Cardiac muscle cell (in vitro differentiated cells and primary cell): ENCODE measurements around the gene STARD8. TPM values are rescaled to one million over a fixed set of nuclear protein-coding genes. Genes with fewer than 3 reads are reported as not detected.

Experiments
- DNase-seq, 2 donors: peaks; one replicate each; pipeline versions ENCODE4 v3.0.0 to v3.0.0-alpha.2; 2010 to 2017; ENCODE audit warnings: low read depth in 1 of 2, low spot score in 1 of 2
- H3K27ac ChIP-seq: fragments of 200-600 bp; sonication (generic); 2 replicates; pipeline ENCODE4 v1.5.1; 2016
- H3K27me3 ChIP-seq: fragments of 200-600 bp; sonication (generic); 2 replicates; pipeline ENCODE4 v1.6.0; 2016; ENCODE audit warnings: control low read depth
- H3K36me3 ChIP-seq: fragments of 200-600 bp; sonication (generic); 2 replicates; pipeline ENCODE4 v1.5.1; 2016; ENCODE audit warnings: control low read depth
- H3K4me1 ChIP-seq: fragments of 200-600 bp; sonication (generic); 2 replicates; pipeline ENCODE4 v1.8.1; 2017; ENCODE audit warnings: low read depth, mild to moderate bottlenecking, mixed run types
- H3K4me3 ChIP-seq: fragments of 200-600 bp; sonication (generic); 2 replicates; pipeline ENCODE4 v1.5.1; 2016; ENCODE audit warnings: mild to moderate bottlenecking
- H3K9me3 ChIP-seq: fragments of 200-600 bp; sonication (generic); 2 replicates; pipeline ENCODE4 v1.5.1; 2017; ENCODE audit warnings: low read depth, mild to moderate bottlenecking, control low read depth
- polyA plus RNA-seq: library from polyadenylated mRNA; unstranded; fragments of >200 nt; fragmentation: Nextera tagmentation; extraction: Ambion mirVana; gene quantifications from 2 replicates; pipeline ENCODE4 v1.2.1, GENCODE V29; 2016
- total RNA-seq: library from RNA; depleted of rRNA; stranded (reverse); fragments of >200 nt; gene quantifications from 2 replicates; pipeline ENCODE4 v1.2.3, GENCODE V29; 2016
- TF ChIP-seq, protein P1 (sequence below): IDR thresholded peaks from 2 replicates; pipeline ENCODE4 v1.5.1; 2012; ENCODE audit warnings: low read depth, mild to moderate bottlenecking, low read length

The STARD8 gene
- total and polyA plus RNA-seq, 2 experiments from 2014 or later = 0.60 to 1.9 TPM

DNA sequence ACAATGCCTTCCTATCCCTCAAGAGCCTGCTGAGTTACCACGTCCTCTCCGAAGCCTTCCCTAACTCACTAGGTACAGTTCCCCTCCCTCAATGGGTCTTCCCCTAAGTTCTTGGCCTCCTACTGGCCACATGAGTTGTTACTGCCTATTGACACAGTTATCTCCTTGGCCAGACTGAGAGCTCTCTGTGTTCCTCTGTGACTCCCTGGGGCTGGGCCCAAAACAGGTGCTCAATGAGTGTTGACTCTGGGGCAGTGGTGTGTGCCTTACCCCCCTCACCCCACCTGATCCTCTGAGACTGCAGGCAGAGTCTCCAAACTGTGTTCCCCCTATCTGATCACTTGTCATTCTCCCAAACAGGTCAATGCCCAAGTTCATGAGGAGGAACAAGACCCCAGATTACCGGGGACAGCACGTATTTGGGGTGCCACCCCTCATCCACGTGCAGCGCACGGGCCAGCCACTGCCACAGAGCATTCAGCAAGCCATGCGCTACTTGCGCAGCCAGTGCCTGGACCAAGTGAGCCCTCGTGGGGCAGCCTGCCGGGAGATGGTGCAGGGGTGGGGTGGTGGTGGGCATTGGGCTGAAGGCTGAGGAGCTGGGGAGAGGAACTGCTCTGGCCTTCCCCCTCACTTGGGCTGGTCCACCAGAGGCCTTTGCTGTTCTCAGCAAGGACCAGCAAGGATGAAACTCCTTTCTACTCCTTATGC, 72.6 kb downstream of the STARD8 start:
- Histone ChIP-seq H3K4me1 (no peaks in the 10 kb centered on the region), H3K27me3 (no peaks in the 10 kb centered on the region), H3K4me3 (no peak overlapping the region)

DNA sequence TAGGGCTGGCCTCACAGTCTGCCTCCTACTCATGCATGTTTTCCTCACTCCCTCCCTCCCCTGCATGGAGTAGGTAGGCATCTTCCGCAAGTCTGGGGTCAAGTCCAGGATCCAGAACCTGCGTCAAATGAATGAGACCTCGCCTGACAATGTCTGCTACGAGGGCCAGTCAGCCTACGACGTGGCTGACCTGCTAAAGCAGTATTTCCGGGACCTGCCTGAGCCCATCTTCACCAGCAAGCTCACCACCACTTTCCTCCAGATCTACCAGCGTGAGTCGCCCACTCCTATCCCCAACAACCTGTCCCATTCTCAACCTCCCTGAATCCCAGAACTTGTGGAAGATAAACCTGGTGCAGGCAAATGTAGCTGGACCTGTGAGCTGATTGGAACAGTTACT, 73.4 kb downstream of the STARD8 start:
- H3K27ac ChIP-seq = no peak overlapping the region
- no peak for DNase-seq
- H3K27me3 ChIP-seq = no peaks in the 10 kb centered on the region
- no peak overlapping the region for H3K4me3 ChIP-seq
- TF ChIP-seq, protein P1, sequence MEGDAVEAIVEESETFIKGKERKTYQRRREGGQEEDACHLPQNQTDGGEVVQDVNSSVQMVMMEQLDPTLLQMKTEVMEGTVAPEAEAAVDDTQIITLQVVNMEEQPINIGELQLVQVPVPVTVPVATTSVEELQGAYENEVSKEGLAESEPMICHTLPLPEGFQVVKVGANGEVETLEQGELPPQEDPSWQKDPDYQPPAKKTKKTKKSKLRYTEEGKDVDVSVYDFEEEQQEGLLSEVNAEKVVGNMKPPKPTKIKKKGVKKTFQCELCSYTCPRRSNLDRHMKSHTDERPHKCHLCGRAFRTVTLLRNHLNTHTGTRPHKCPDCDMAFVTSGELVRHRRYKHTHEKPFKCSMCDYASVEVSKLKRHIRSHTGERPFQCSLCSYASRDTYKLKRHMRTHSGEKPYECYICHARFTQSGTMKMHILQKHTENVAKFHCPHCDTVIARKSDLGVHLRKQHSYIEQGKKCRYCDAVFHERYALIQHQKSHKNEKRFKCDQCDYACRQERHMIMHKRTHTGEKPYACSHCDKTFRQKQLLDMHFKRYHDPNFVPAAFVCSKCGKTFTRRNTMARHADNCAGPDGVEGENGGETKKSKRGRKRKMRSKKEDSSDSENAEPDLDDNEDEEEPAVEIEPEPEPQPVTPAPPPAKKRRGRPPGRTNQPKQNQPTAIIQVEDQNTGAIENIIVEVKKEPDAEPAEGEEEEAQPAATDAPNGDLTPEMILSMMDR = no peak
- H3K9me3 ChIP-seq = no peaks in the 10 kb centered on the region
- no peaks in the 10 kb centered on the region for H3K36me3 ChIP-seq
- no peaks in the 10 kb centered on the region for H3K4me1 ChIP-seq

More for the DNA sequence above, 72.6 kb downstream of the STARD8 start:
- TF ChIP-seq, protein P1 = peak; percentile 22
- H3K27ac ChIP-seq = no peak overlapping the region
- H3K36me3 ChIP-seq = no peaks in the 10 kb centered on the region
- H3K9me3 ChIP-seq = no peaks in the 10 kb centered on the region
- no peak for DNase-seq

DNA sequence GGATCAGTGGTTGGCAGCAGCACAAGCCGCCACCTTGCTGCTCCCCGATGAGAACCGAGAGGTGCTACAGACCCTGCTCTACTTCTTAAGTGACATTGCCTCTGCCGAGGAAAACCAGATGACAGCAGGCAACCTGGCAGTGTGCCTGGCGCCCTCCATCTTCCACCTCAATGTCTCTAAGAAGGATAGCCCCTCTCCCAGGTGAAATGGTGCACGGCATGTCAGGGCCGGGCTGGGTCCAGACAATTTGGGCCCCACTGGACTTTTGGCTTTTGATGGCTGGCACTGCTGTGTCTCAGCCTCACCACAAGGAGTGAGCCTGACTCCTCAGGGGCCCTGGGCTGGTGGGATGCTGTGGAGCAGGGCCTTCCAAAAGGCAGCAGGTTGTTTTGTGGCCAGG, 74.1 kb downstream of the STARD8 start:
- TF ChIP-seq, protein P1 = no peak
- Histone ChIP-seq H3K27ac (no peak overlapping the region), H3K4me1 (no peaks in the 10 kb centered on the region), H3K4me3 (no peak overlapping the region), H3K27me3 (no peaks in the 10 kb centered on the region), H3K9me3 (no peaks in the 10 kb centered on the region), H3K36me3 (no peaks in the 10 kb centered on the region)
- no peak for DNase-seq

DNA sequence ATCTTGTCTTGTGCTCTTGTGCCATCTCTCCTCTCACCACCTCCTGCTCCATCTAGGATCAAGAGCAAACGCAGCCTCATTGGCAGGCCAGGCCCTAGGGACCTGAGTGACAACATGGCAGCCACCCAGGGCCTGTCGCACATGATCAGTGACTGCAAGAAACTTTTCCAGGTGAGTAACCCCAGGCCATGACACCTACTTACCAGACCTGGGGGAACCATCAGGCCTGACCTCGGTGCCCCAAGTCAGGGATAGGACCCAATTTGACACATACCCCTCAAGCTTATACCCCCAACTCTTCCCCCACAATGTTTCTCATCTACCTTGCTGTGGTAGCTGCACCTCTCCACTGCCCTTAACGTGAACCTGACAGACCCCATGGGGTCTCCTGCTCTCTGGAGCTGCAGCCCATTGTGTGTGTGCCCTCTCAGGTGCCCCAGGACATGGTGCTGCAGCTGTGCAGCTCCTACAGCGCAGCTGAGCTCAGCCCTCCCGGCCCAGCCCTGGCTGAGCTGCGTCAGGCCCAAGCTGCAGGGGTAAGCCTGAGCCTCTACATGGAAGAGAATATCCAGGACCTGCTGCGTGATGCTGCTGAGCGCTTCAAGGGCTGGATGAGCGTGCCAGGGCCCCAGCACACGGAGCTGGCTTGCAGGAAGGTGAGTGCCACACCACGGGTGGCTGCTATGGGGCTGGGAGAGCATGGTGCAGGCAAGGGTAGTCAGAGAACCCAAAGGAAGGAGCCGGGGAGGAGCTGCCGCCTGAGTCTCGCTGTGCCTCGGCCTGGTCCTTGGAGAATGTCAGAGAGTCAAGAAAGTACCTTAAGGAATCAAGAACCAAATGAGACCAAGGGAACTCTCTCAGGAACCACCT, 74.8 kb downstream of the STARD8 start:
- Histone ChIP-seq H3K4me1 (no peaks in the 10 kb centered on the region), H3K27me3 (no peaks in the 10 kb centered on the region), H3K4me3 (no peak overlapping the region), H3K9me3 (no peaks in the 10 kb centered on the region), H3K27ac (no peak overlapping the region), H3K36me3 (no peaks in the 10 kb centered on the region)
- TF ChIP-seq, protein P1 = no peak
- DNase-seq = no peak

DNA sequence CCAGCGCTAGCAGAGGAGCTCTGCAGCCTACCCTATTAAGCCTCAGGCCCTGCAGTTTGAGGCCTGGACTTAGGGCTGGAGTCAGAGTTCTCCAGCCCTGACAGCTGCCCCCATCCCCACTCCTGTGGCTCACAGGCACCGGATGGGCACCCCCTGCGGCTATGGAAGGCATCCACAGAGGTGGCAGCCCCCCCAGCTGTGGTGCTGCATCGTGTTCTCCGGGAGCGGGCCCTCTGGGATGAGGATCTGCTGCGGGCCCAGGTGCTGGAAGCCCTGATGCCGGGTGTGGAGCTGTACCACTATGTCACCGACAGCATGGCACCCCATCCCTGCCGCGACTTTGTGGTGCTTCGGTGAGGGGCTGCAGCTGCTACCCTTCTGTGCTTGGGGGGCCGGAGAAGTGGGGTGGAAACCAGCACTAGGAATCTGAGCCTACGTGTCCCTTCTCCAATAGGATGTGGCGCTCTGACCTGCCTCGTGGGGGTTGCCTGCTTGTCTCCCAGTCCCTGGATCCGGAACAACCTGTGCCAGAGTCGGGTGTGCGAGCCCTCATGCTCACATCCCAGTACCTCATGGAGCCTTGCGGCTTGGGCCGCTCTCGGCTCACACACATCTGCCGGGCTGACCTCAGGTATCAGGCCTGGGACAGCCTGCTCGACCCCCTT, 76.2 kb downstream of the STARD8 start:
- TF ChIP-seq, protein P1 = no peak
- no peak for DNase-seq
- H3K4me3 ChIP-seq = no peak overlapping the region
- no peaks in the 10 kb centered on the region for H3K27me3 ChIP-seq
- no peak overlapping the region for H3K27ac ChIP-seq
- no peaks in the 10 kb centered on the region for H3K9me3 ChIP-seq
- H3K4me1 ChIP-seq = no peaks in the 10 kb centered on the region
- H3K36me3 ChIP-seq = no peaks in the 10 kb centered on the region
